ENCODE results near the gene SARDH.

SARDH gene

GRCh38 chr9:133715866-133716563 is 22.1 kb downstream of the SARDH start:
- DNase-seq (ENCODE audit: low read depth in 2 of 2) = no peak

- no peak for DNase-seq (ENCODE audit: low read depth in 2 of 2)
Observed at GRCh38 chr9:133715295-133715865, 22.8 kb downstream of the SARDH start.

- peak in 1 of 2 experiments; percentile 26 for DNase-seq (ENCODE audit: low read depth in 2 of 2)
Observed at GRCh38 chr9:133714606-133715294, 23.4 kb downstream of the SARDH start.

- DNase-seq (ENCODE audit: low read depth in 2 of 2) = no peak
Observed at GRCh38 chr9:133713960-133714495, 24.1 kb downstream of the SARDH start.

- no peak for DNase-seq (ENCODE audit: low read depth in 2 of 2)
Observed at GRCh38 chr9:133713150-133713959, 24.8 kb downstream of the SARDH start.

GRCh38 chr9:133712221-133713100 is 25.7 kb downstream of the SARDH start:
- no peak for DNase-seq (ENCODE audit: low read depth in 2 of 2)

GRCh38 chr9:133711428-133712220 is 26.5 kb downstream of the SARDH start:
- DNase-seq (ENCODE audit: low read depth in 2 of 2) = no peak

GRCh38 chr9:133710661-133711427 is 27.3 kb downstream of the SARDH start:
- no peak for DNase-seq (ENCODE audit: low read depth in 2 of 2)

GRCh38 chr9:133709691-133710571 is 28.2 kb downstream of the SARDH start:
- no peak for DNase-seq (ENCODE audit: low read depth in 2 of 2)

- DNase-seq (ENCODE audit: low read depth in 2 of 2) = no peak
Observed at GRCh38 chr9:133709015-133709611, 29.0 kb downstream of the SARDH start.

GRCh38 chr9:133708246-133709014 is 29.7 kb downstream of the SARDH start:
- no peak for DNase-seq (ENCODE audit: low read depth in 2 of 2)

- DNase-seq (ENCODE audit: low read depth in 2 of 2) = no peak
Observed at GRCh38 chr9:133707763-133708245, 30.3 kb downstream of the SARDH start.

- DNase-seq (ENCODE audit: low read depth in 2 of 2) = peak in 1 of 2 experiments; percentile 44
Observed at GRCh38 chr9:133707065-133707762, 30.9 kb downstream of the SARDH start.

- DNase-seq (ENCODE audit: low read depth in 2 of 2) = no peak
Observed at GRCh38 chr9:133706307-133707050, 31.7 kb downstream of the SARDH start.

- DNase-seq (ENCODE audit: low read depth in 2 of 2) = no peak
Observed at GRCh38 chr9:133705576-133705975, 32.6 kb downstream of the SARDH start.

All from fibroblast of skin of left quadriceps (primary cell).